Breast epithelium (tissue), 3 donors: ENCODE results near the gene GRP.

Source experiments
- CTCF ChIP-seq, 3 donors: fragments of 450-650 bp; IDR thresholded peaks; one replicate each; pipeline ENCODE4 v1.5.1; 2016 to 2017; ENCODE audit warnings: antibody characterized with exemption in 3 of 3, mild to moderate bottlenecking in 3 of 3, moderate library complexity in 3 of 3
- POLR2A ChIP-seq: fragments of 450-650 bp; IDR thresholded peaks from one replicate; pipeline ENCODE4 v1.6.1; 2016; ENCODE audit warnings: antibody characterized with exemption, mild to moderate bottlenecking, moderate library complexity
- POLR2AphosphoS5 ChIP-seq, 3 donors: sonication (generic); formaldehyde crosslinking; IDR thresholded peaks; one replicate each; pipeline ENCODE4 v1.6.1; 2017; ENCODE audit warnings: antibody characterized with exemption in 3 of 3

- TF ChIP-seq CTCF (IDR thresholded peaks at IDR 0.05) (no peak), POLR2AphosphoS5 (IDR thresholded peaks at IDR 0.05) (no peak), POLR2A (no peak)
Measured at GRCh38 chr18:59207506-59207905, 12.5 kb upstream of the GRP start.
